GM18861 (cell line): Measurements from ENCODE around the gene HAND1.

Source experiments
- ATAC-seq: cut with Tn5 transposase; IDR thresholded peaks from one replicate; pipeline ENCODE4 v1.9.1; 2021; ENCODE audit not compliant: unreplicated experiment

The HAND1 gene

GRCh38 chr5:154479944-154480750 is 2.1 kb upstream of the HAND1 start:
- ATAC-seq = no peak

DNA sequence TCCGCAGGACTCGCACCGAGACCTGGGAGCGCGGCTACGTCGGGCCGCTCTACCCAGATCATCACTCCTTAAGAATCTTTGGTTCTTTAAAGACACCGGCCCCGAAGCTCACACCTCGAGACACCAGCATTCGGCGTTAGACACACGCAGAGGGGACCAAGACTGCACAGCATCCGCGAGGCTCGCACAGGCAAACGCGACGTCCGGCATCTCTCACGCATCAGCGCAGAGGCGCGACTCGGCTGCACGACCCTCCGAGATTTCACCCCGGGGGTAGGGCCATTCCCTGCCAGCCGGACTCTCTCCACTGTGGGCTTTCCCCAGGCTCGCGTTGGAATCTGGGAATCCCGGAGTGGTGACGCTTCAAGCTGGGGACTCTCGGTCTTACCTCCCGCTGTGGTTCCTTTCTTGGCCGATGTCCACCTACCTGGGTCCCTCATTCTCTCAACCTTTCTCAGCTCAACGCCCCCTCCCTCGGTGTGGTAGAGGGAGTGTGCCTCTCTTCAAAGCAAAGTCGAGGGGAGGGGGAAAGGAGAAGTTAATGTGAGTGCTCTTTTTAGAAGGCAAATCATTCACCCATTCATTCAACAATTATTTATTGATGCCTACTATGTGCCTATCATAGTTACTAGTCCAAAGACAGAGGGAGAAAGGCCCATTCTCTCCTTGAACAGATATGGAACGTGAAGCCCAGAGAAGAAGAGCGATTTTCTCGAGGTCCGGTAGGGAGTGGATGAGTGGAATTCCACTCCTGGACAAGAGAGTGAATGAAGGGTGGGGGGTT is 1.3 kb upstream of the HAND1 start:
- ATAC-seq = no peak

- ATAC-seq = no peak
These were observed 729 bp upstream of the HAND1 start for GRCh38 chr5:154478752-154479159.

GRCh38 chr5:154477382-154478223 is 424 bp downstream of the HAND1 start:
- no peak for ATAC-seq

GRCh38 chr5:154476354-154477205 is 1.4 kb downstream of the HAND1 start:
- ATAC-seq = no peak

DNA sequence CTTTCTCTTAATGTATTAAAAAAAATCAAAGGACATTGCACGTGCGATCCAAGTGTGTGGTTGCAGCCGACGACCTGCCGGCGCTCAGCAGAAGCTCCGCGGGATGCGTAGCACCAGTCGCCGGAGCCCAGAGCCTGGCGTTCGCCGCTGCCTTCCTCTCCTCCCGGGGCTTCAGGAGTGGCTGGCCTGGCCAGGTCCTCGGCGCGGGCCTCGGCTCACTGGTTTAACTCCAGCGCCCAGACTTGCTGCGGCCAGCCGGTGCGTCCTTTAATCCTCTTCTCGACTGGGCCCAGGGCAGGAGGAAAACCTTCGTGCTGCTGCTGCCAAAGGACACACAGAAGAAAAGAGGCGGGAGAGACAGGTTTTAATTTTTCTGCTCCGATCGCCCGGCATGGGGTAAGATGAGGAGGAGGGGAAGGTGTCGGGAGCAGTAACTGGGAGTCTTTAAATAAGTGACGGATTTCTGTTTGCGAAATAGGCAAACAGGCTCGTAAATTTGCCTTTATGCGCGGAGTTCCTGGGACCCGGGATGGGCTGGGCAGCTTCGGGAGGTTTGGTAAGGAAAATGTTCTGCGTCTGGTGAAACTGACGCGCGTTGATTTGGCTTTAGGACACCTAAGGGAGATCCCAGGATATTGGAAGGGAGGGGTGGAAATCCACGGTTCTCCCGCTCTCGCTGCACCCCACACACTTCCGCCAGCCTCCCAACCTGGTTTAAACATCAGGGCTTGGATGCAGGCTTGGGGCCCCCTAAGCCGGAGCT is 2.3 kb downstream of the HAND1 start:
- ATAC-seq = no peak

- no peak for ATAC-seq
These were observed 3.4 kb downstream of the HAND1 start for GRCh38 chr5:154474396-154475334.

- ATAC-seq = no peak
These were observed 4.3 kb downstream of the HAND1 start for GRCh38 chr5:154473581-154474283.

DNA sequence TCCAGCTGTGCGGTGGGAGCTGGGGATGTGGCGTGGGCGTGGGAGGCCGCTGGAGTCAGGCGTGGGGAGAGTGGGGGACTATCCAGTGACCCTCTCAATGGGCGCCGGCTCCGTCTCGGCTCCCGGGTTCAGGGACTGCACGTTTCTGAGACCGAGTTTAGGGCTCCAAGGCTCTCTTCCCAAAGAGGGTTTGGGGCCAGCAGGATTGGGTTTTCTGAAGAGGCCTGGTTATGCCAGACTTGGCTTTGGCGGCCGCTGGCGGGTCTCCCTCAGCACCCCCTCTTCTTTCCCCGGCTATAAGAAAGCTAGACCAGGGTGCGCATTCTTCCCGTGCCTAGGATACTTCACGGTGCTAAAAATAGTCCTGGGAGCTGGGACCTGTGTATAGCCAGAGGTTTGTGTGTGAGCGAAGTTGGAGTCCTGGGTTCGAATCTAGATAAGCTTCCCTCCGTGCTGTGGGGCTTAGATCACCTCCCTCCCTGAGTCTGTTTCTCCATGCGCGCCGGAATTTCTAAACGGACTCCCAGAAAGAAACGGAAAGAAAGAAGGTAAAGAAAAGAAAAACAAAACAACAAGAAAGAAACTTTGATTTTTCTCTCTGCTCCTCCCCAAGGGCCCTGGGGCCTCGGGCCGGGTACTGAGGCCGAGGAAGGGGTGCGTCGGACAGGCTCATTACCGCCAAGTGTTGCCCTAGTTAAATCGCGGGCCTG is 5.0 kb downstream of the HAND1 start:
- no peak for ATAC-seq

DNA sequence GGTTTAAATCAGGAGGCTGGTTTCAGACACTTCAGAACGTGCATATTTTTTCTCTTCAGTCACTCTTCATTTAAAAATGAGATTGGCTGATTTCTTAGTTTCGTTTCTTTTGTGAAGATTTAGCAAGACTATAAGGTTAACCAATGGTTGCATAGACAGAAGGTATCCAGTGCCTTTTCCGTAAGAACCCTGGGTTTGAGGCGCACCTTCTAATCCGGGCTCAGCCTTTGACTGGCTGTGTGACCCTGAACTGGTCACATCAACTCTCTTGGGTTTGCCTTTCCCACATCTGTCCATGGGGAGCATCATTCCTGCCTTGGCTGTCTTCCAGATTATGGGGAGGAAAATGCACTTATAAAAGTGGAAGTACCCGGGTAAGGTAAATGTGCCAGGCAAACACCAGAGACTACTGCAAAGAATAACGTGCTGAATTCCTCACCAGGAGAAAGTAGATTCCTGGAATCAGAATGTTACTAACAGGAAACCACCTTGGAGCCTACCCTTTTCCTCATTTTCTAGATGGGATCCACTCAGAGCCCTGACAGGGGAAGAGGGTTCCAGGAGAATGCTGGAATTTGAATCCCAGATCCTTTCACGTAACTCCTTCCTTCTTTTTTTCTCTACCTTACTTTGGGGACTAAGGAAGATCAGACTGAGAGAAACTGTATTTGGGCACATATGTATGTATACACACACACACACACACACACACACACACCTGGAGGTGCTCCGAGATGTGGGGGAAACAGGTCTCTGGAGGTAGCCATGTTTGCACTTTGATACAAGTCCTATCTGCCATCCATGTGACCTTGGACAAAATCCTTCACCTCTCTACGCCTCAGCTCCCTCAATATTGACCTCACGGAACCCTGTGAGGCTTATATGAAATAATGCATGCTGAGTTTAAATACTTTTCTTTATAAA is 6.8 kb downstream of the HAND1 start:
- ATAC-seq = no peak

DNA sequence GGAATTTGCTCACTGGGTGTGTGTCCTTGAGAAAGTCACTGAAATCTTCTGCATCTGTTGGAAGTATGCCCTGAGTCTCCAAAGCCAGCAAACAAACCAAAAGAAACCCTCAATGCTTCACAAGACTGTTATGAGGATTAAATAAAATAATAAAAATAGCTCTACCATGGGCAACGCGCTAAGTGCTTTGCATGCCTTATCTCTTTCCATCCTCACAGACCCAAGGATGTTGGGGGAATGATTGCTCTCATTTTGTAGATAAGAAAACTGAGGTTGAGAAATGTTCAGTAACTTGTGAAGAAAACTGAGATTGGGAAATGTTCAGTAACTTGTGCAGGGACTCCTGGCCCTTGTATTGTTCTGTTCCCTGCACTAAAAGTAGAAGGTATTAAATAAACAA is 7.9 kb downstream of the HAND1 start:
- ATAC-seq = no peak

DNA sequence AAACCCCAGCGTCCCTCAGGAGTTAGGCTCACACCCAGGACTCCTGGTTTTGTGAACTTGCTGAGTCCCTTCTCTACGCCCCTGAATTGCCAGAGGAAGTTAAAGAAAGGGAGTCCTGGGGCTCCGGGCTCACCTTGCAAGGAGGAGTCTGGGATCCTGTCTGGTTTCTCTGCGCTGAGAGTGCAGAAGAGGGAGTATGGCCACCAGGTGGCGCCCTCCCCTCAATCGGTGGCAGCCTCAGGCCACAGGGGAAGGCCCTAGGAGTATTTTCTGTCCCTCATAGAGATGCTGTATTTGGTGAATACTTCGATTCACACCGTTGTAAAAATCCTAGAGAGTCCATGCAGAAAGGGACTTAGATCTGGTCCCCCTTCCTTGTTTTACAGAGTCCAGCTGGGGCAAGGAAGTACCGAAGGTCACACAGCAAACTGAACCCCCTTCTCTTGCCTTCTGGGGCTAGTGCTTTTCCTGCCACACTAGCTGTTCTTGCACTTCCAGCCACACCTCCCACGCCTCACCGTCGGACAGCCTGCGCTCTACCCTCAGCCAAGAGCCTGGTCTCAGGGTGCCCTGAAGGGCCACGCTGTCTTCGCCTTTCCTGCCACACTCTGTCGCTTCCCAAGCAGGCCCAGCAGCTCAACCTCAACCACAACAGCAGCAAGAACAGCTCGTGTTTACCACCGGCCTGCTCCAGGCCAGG is 10.2 kb downstream of the HAND1 start:
- peak; percentile 93 for ATAC-seq

GRCh38 chr5:154466671-154467070 is 11.4 kb downstream of the HAND1 start:
- ATAC-seq = no peak

DNA sequence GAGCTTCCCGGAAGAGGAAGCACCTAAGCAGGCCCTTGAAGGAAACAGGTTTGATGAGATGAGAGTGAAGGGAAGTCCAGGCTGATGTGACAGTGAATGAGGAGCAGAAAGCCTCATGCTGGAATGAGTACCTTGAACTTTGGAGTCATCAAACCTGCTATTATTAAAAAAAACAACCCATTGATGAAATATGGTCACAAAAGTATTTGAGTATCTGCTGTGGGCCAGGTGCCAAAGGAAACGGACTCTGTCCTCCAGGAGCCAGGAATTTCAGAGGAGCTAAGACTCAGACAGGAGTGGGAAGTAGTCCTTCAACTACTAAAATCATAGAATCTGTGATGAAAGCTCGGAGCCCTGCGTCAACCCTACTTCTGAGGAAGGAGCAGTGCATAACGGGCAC is 11.9 kb downstream of the HAND1 start:
- ATAC-seq = no peak

DNA sequence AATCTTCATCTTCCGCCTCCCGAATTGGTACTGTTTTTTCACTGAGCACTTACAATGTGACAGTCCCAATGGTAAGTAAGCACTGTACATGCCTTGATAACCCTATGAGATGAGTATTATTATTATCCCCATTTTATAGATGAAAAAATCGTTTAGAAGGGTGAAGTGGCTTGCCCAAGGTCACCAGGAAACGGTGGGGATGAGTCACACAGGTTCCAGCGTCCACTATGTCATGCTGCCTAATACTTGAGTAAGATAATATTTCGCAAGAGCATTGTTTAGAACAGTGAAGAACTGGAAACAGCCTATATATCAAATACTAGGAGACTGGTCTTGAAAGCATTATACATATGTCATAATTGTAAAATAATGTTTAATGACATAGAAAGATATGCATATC is 12.9 kb downstream of the HAND1 start:
- no peak for ATAC-seq

- no peak for ATAC-seq
These were observed 13.6 kb downstream of the HAND1 start for GRCh38 chr5:154464438-154464837.
